MCF 10A (cell line): ENCODE measurements around the gene PRKN. TPM values are rescaled to one million over a fixed set of nuclear protein-coding genes. Genes with fewer than 3 reads are reported as not detected.

Experiments
- BruUV-seq: library from RNA; stranded (reverse); fragments of 400-500 nt; replicated peaks from 2 replicates; lab custom pipeline; 2021; lab: Mats Ljungman, UMichigan
- CTCF ChIA-PET: fragments of 300-600 bp; sonication (Branson Sonifier 250); formaldehyde crosslinking; extraction: SDS; loops from one replicate; lab custom pipeline; 2021; ENCODE audit warnings: antibody characterized with exemption, inconsistent platforms; lab: Yijun Ruan, JAX
- POLR2A ChIA-PET: fragments of 300-600, 350-650 bp; sonication (Branson Sonifier 250); formaldehyde crosslinking; extraction: SDS; loops from one replicate; lab custom pipeline; 2020; ENCODE audit warnings: antibody characterized with exemption, inconsistent platforms; lab: Yijun Ruan, JAX
- DNase-seq: peaks from one replicate; pipeline ENCODE4 v3.0.0-alpha.2; 2018; ENCODE audit not compliant: unreplicated experiment
- H3K27ac Mint-ChIP-seq: one replicate; pipeline ENCODE4 v1.8.0; 2022; ENCODE audit warnings: mild to moderate bottlenecking, low read depth, mixed read lengths; ENCODE audit not compliant: unreplicated experiment
- H3K27me3 Mint-ChIP-seq: one replicate; pipeline ENCODE4 v1.8.0; 2022; ENCODE audit warnings: mixed read lengths; ENCODE audit not compliant: insufficient read depth, unreplicated experiment
- H3K36me3 Mint-ChIP-seq: one replicate; pipeline ENCODE4 v1.8.0; 2022; ENCODE audit warnings: mild to moderate bottlenecking, moderate library complexity, mixed read lengths; ENCODE audit not compliant: insufficient read depth, unreplicated experiment
- H3K4me1 Mint-ChIP-seq: one replicate; pipeline ENCODE4 v1.8.0; 2022; ENCODE audit warnings: mixed read lengths; ENCODE audit not compliant: insufficient read depth, unreplicated experiment
- H3K4me3 Mint-ChIP-seq: one replicate; pipeline ENCODE4 v1.8.0; 2022; ENCODE audit warnings: mild to moderate bottlenecking, moderate library complexity, mixed read lengths; ENCODE audit not compliant: unreplicated experiment
- H3K9me3 Mint-ChIP-seq: one replicate; pipeline ENCODE4 v1.8.0; 2022; ENCODE audit warnings: mixed read lengths; ENCODE audit not compliant: unreplicated experiment
- CTCF ChIP-seq: fragments of 200-600 bp; IDR thresholded peaks from one replicate; pipeline ENCODE4 v1.8.0; 2022; ENCODE audit warnings: antibody characterized with exemption, mild to moderate bottlenecking; ENCODE audit not compliant: unreplicated experiment
- intact Hi-C: fragments of 100-400 bp; cut with micrococcal nuclease; formaldehyde crosslinking; loops from 2 replicates; pipeline ENCODE4 v1.14.1; 2022
- total RNA-seq: library from RNA; stranded (reverse); gene quantifications from 2 replicates; pipeline ENCODE4 v1.2.3, GENCODE V29; 2022

The PRKN gene
- total RNA-seq, 1 experiment from 2014 or later: 2.5 TPM

GRCh38 chr6:162713974-162714780 lies 13.4 kb downstream of the PRKN start:
- Mint-ChIP-seq H3K4me3 (no peak overlapping the region), H3K27me3 (no peaks in the 10 kb centered on the region), H3K4me1 (no peaks in the 10 kb centered on the region), H3K27ac (no peak overlapping the region), H3K36me3 (no peaks in the 10 kb centered on the region), H3K9me3 (peaks cover 7% of the 10 kb centered on the region)
- ChIA-PET CTCF (interaction anchor here (0.6 kb wide), 1 partner anchor 22 kb away, joined by 3 read pairs; no protein-coding TSS in a partner anchor), POLR2A (interaction anchor here (0.8 kb wide), 1 partner anchor 9 kb away, joined by 3 read pairs; no protein-coding TSS in a partner anchor)
- no peak for DNase-seq
- intact Hi-C loops: no loop called here
- TF ChIP-seq CTCF: no peak
- BruUV-seq: no TSS peak

GRCh38 chr6:162712694-162713093 lies 14.9 kb downstream of the PRKN start:
- H3K4me3 Mint-ChIP-seq: no peak overlapping the region
- TF ChIP-seq CTCF: no peak
- no TSS peak for BruUV-seq
- no peak overlapping the region for H3K27ac Mint-ChIP-seq
- POLR2A ChIA-PET: no interaction called here
- CTCF ChIA-PET: no interaction called here
- no peaks in the 10 kb centered on the region for H3K4me1 Mint-ChIP-seq
- no peaks in the 10 kb centered on the region for H3K36me3 Mint-ChIP-seq
- H3K9me3 Mint-ChIP-seq: peaks cover 7% of the 10 kb centered on the region
- no peaks in the 10 kb centered on the region for H3K27me3 Mint-ChIP-seq
- DNase-seq: no peak
- intact Hi-C loops: no loop called here

- CTCF ChIA-PET: no interaction called here
- no peak overlapping the region for H3K27ac Mint-ChIP-seq
- POLR2A ChIA-PET: interaction anchor here (0.6 kb wide), 1 partner anchor 453 kb away, joined by 3 read pairs; no protein-coding TSS in a partner anchor
- intact Hi-C loops: no loop called here
- H3K36me3 Mint-ChIP-seq: peaks cover under 1% of the 10 kb centered on the region
- no peak for DNase-seq
- H3K4me3 Mint-ChIP-seq: no peak overlapping the region
- H3K27me3 Mint-ChIP-seq: no peaks in the 10 kb centered on the region
- no peaks in the 10 kb centered on the region for H3K4me1 Mint-ChIP-seq
- H3K9me3 Mint-ChIP-seq: no peaks in the 10 kb centered on the region
- no peak for TF ChIP-seq CTCF
- no TSS peak for BruUV-seq
Observed at GRCh38 chr6:162711376-162711775, 16.2 kb downstream of the PRKN start.

GRCh38 chr6:162710936-162711335 lies 16.6 kb downstream of the PRKN start:
- no TSS peak for BruUV-seq
- no peak for TF ChIP-seq CTCF
- no peak overlapping the region for H3K27ac Mint-ChIP-seq
- H3K36me3 Mint-ChIP-seq: peaks cover 5% of the 10 kb centered on the region
- intact Hi-C loops: no loop called here
- DNase-seq: no peak
- no peaks in the 10 kb centered on the region for H3K9me3 Mint-ChIP-seq
- H3K4me1 Mint-ChIP-seq: no peaks in the 10 kb centered on the region
- POLR2A ChIA-PET: no interaction called here
- H3K27me3 Mint-ChIP-seq: no peaks in the 10 kb centered on the region
- CTCF ChIA-PET: no interaction called here
- no peak overlapping the region for H3K4me3 Mint-ChIP-seq
